GM12878 (cell line): Measurements from ENCODE around the gene RASL10A. TPM values are rescaled to one million over a fixed set of nuclear protein-coding genes. Genes with fewer than 3 reads are reported as not detected.

Experiments used
- ATAC-seq: fragments of 200-7000 bp; cut with Tn5 transposase; 3 replicates; pipeline ENCODE4 v1.9.1; 2020; ENCODE audit warnings: mild to moderate bottlenecking, moderate library complexity
- BruUV-seq: library from RNA; stranded (reverse); fragments of 400-500 nt; replicated peaks from 2 replicates; lab custom pipeline; 2021; lab: Mats Ljungman, UMichigan
- CTCF ChIA-PET: fragments of 300-600 bp; sonication (Branson Sonifier 250); formaldehyde crosslinking; extraction: SDS; loops from one replicate; lab custom pipeline; 2021; ENCODE audit warnings: inconsistent platforms; lab: Yijun Ruan, JAX
- POLR2A ChIA-PET: fragments of 350-600 bp; formaldehyde crosslinking; extraction: SDS; loops from one replicate; lab custom pipeline; 2021; ENCODE audit warnings: inconsistent platforms; lab: Charles Lee
- RAD21 ChIA-PET: fragments of 300-600 bp; sonication (Branson Sonifier 250); formaldehyde crosslinking; loops from one replicate; lab custom pipeline; 2023; ENCODE audit warnings: antibody characterized with exemption; ENCODE audit not compliant: unreplicated experiment; lab: Charles Lee
- SMC1A ChIA-PET: fragments of 300-600 bp; sonication (Branson Sonifier 250); formaldehyde crosslinking; loops from one replicate; lab custom pipeline; 2023; ENCODE audit not compliant: unreplicated experiment, uncharacterized antibody; lab: Charles Lee
- DNase-seq: peaks from one replicate; pipeline ENCODE4 v3.0.0-alpha.2; 2011; ENCODE audit warnings: low read depth, low spot score
- FAIRE-seq: peaks from 3 replicates; lab custom pipeline; 2011; peaks lifted over from hg19 to GRCh38; lab: Jason Lieb, UNC
- H2AFZ ChIP-seq: 2 replicates; pipeline ENCODE4 v1.6.0; 2011; ENCODE audit warnings: low read depth, low read length, control low read depth; ENCODE audit not compliant: control insufficient read depth
- H3K27ac ChIP-seq: 2 replicates; pipeline ENCODE4 v1.5.1; 2011; ENCODE audit warnings: control low read depth; ENCODE audit not compliant: control insufficient read depth, insufficient read depth
- H3K27me3 ChIP-seq, 2 experiments: replicated peaks in 1 of 2; 2 replicates each; pipeline versions ENCODE4 v1.6.0 to v1.6.1; 2011; ENCODE audit warnings: low read length in 1 of 2; ENCODE audit not compliant: control insufficient read depth in 2 of 2, insufficient read depth in 2 of 2
- H3K36me3 ChIP-seq, 2 experiments: 2 replicates each; pipeline ENCODE4 v1.5.1; 2011; ENCODE audit warnings: low read length in 1 of 2; ENCODE audit not compliant: control insufficient read depth in 2 of 2, insufficient read depth in 2 of 2
- H3K4me1 ChIP-seq: 2 replicates; pipeline ENCODE4 v1.6.1; 2011; ENCODE audit warnings: mild to moderate bottlenecking, low read length, moderate library complexity, mixed read lengths; ENCODE audit not compliant: control insufficient read depth, insufficient read depth
- H3K4me2 ChIP-seq: 2 replicates; pipeline ENCODE4 v1.6.0; 2011; ENCODE audit warnings: control low read depth; ENCODE audit not compliant: control insufficient read depth, insufficient read depth
- H3K4me3 ChIP-seq: fragments of 200-600 bp; sonication (generic); 2 replicates; pipeline ENCODE4 v1.5.1; 2016
- H3K79me2 ChIP-seq: 2 replicates; pipeline ENCODE4 v1.6.0; 2011; ENCODE audit warnings: low read length; ENCODE audit not compliant: control insufficient read depth, insufficient read depth
- H3K9ac ChIP-seq: 2 replicates; pipeline ENCODE4 v1.8.0; 2011; ENCODE audit warnings: low read length, control low read depth, mixed read lengths; ENCODE audit not compliant: control insufficient read depth, insufficient read depth
- H3K9me3 ChIP-seq: replicated peaks from 3 replicates; pipeline ENCODE4 v1.5.1; 2011; ENCODE audit warnings: mild to moderate bottlenecking, low read length; ENCODE audit not compliant: control insufficient read depth, insufficient read depth
- H4K20me1 ChIP-seq: 2 replicates; pipeline ENCODE4 v1.6.0; 2011; ENCODE audit not compliant: control insufficient read depth, insufficient read depth
- EZH2 ChIP-seq: IDR thresholded peaks from 2 replicates; pipeline ENCODE4 v1.6.1; 2012; ENCODE audit warnings: low read depth, mild to moderate bottlenecking, control low read depth, inconsistent platforms, low read length, borderline replicate concordance; ENCODE audit not compliant: control insufficient read depth
- PAX8 ChIP-seq: fragments of 450-650 bp; IDR thresholded peaks from 2 replicates; pipeline ENCODE4 v1.6.1; 2017; ENCODE audit warnings: mild to moderate bottlenecking, moderate library complexity
- PML ChIP-seq: IDR thresholded peaks from 2 replicates; pipeline ENCODE4 v1.6.1; 2012; ENCODE audit warnings: low read length, inconsistent platforms
- RELB ChIP-seq: fragments of 450-650 bp; IDR thresholded peaks from 2 replicates; pipeline ENCODE4 v1.6.1; 2017; ENCODE audit warnings: low read depth, mild to moderate bottlenecking, moderate library complexity
- WGBS: methylation state at CpG from one replicate; pipeline ENCODE4 v1.1.6; 2016; ENCODE audit warnings: low lambda C conversion rate; ENCODE audit not compliant: insufficient replicate concordance, insufficient coverage; ENCODE audit errors: missing lambda C conversion rate; 5-methylcytosine and 5-hydroxymethylcytosine counted together
- in situ Hi-C: fragments of 300-500 bp; cut with MboI; formaldehyde crosslinking; loops from 9 replicates; pipeline ENCODE4 v1.14.3; 2018; ENCODE audit warnings: mixed read lengths
- intact Hi-C: fragments of 100-400 bp; cut with micrococcal nuclease; formaldehyde crosslinking; loops from one replicate; pipeline ENCODE4 v1.14.2; 2022; ENCODE audit not compliant: unreplicated experiment
- polyA plus RNA-seq, 11 experiments: library from polyadenylated mRNA; depleted of rRNA in 4 of 11; unstranded in 6 of 11; stranded (reverse) in 5 of 11; fragments of >200 nt; fragmentation: Nextera tagmentation in 4 of 11; fragmentation: Illumina TruSeq in 1 of 11; extraction: Ambion mirVana in 4 of 11; extraction: Trizol in 1 of 11; gene quantifications; 1 replicate in 1 of 11; 2 replicates in 10 of 11; pipeline versions ENCODE4 v1.2.1 to v1.2.3, GENCODE V29; 2011 to 2016; ENCODE audit warnings: inconsistent platforms in 2 of 11, missing spikeins in 2 of 11, low read depth in 1 of 11
- total RNA-seq, 4 experiments: library from RNA; depleted of rRNA in 3 of 4; stranded (reverse); fragments of >200 nt in 3 of 4; fragmentation: Illumina TruSeq in 1 of 4; extraction: Trizol in 1 of 4; gene quantifications; 2 replicates each; pipeline versions ENCODE4 v1.2.1 to v1.2.3, GENCODE V29; 2013 to 2021

Gene RASL10A
- total and polyA plus RNA-seq, 10 of the 15 experiments (the other 5 are each of a cell fraction or from before 2014, with no cell fraction given): 0.12 to 0.46 (median 0.21) TPM; not detected in 6

GRCh38 chr22:29305836-29306174 lies 9.7 kb downstream of the RASL10A start:
- CTCF ChIA-PET: no interaction called here
- RAD21 ChIA-PET: no interaction called here
- POLR2A ChIA-PET: interaction anchor here (0.7 kb wide), 1 partner anchor 18 kb away, joined by 8 read pairs; no protein-coding TSS in a partner anchor
- Histone ChIP-seq H3K4me2 (0 out of 2 replicates have a peak overlapping the region, but pooled peaks have one; percentile 83), H3K36me3 (no peaks in the 10 kb centered on the region), H3K4me1 (no peaks in the 10 kb centered on the region; the same call in 1 of the 2 replicates), H3K79me2 (no peaks in the 10 kb centered on the region), H3K27me3 (peaks cover 2 to 7% of the 10 kb centered on the region in 2 experiments; a peak in 2 of 4 replicates), H3K27ac (no peak overlapping the region), H3K4me3 (no peak overlapping the region), H3K9ac (no peak overlapping the region), H4K20me1 (no peaks in the 10 kb centered on the region), H3K9me3 (no peaks in the 10 kb centered on the region; the same call in 2 of the 3 replicates), H2AFZ (peak overlapping the region; percentile 56; the same call in 1 of the 2 replicates)
- SMC1A ChIA-PET: no interaction called here
- intact Hi-C loops: no loop called here
- in situ Hi-C loops: no loop called here
- no TSS peak for BruUV-seq
- no peak for DNase-seq
- WGBS: 58% methylated on average over 7 of the region's 7 CpGs
- no peak for FAIRE-seq
- no peak for ATAC-seq
- TF ChIP-seq EZH2: no peak
- TF ChIP-seq PAX8: no peak
- TF ChIP-seq PML: no peak
- no peak for TF ChIP-seq RELB
